Right ventricle myocardium superior (tissue), 1 donor: ENCODE measurements around the gene TUBG2. TPM values are rescaled to one million over a fixed set of nuclear protein-coding genes. Genes with fewer than 3 reads are reported as not detected.

Source experiments
- ATAC-seq: fragments of 200-7000 bp; cut with Tn5 transposase; one replicate; pipeline ENCODE4 v1.9.1; 2020; ENCODE audit warnings: mild to moderate bottlenecking; ENCODE audit not compliant: poor library complexity
- DNase-seq: peaks from one replicate; pipeline ENCODE4 v3.0.0-alpha.2; 2020
- intact Hi-C: fragments of 100-400 bp; cut with DNase I; formaldehyde crosslinking; loops from one replicate; pipeline ENCODE4 v1.11.2; 2022
- total RNA-seq: library from RNA; stranded (reverse); fragmentation: NEBNext Ultra II Directional; extraction: Animal tissue kit (Norgen Biotek cat#: 25700); gene quantifications from one replicate; pipeline ENCODE4 v1.2.1, GENCODE V29; 2021
- donor health status: DM: no; HTN: yes; CAD: no; lungs with severe emphysema.

TUBG2 gene
- total RNA-seq, 1 donor from 2014 or later: 12.4 TPM

DNA sequence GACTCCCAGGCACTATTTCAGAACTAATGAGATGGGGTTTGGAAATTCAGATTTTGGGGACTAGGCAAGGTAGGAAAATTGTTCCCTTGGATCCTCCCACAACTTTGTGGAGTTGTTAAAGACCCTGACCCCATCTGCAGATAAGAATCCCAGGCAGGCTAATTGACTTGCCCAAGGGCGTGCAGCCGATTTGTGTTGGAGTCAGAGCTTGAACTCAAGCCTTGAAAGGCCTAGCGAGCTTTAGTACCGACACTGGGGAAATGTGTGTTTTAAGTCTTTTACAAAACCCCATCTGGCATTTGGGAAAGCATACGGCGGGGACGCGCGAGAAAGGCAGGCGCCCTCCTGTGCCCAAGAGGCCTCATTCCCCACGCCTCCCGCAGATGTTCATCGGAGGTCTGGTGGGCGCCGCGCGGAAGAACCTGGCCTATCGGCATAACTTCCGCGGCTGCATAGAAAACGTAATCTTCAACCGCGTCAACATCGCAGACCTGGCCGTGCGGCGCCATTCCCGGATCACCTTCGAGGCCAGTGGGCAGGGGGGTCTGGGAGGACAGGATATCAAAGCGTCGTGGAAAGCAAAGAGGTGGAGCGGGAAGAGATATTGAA lies 27.5 kb downstream of the TUBG2 start:
- ATAC-seq: no peak
- intact Hi-C loops: no loop called here
- DNase-seq: no peak

DNA sequence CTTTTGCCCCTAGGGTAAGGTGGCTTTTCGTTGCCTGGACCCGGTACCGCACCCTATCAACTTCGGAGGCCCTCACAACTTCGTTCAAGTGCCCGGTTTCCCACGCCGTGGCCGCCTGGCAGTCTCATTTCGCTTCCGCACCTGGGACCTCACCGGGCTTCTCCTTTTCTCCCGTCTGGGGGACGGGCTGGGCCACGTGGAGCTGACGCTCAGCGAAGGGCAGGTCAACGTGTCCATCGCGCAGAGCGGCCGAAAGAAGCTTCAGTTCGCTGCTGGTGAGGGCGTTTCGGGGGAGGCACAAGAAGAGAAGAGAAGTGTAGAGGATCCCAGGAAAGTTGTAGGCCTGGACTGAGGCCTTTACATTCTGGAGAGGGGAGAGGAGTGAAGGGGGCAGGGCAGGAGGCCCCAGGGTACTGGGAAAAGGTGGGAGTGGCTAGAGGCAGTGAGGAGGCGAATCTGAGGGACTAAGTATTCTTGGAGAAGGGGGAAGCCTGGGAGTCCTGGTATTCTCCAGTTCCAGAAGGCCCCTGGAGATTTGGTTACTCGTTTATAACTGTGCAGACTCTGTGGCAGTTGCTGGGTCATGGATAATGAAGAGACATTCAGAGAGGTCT lies 28.7 kb downstream of the TUBG2 start:
- DNase-seq (no peak), ATAC-seq (no peak)
- intact Hi-C loops: no loop called here

DNA sequence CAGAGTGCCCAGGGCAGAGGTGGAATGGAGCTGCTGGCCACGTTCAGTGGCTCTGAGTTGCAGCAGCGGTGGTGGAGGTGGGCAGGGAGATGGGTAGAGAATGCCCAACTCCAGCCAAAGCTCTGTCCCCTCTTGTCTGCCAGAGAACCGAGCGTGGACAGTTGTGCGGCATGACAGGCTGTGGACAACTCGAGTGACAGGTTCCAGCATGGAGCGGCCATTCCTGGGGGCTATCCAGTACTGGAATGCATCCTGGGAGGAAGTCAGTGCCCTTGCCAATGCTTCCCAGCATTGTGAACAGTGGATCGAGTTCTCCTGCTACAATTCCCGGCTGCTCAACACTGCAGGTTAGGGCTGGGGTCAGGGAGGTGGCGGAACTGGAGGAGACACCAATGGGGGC lies 31.5 kb downstream of the TUBG2 start:
- peak; percentile 82 for ATAC-seq
- intact Hi-C loops: no loop called here
- no peak for DNase-seq

DNA sequence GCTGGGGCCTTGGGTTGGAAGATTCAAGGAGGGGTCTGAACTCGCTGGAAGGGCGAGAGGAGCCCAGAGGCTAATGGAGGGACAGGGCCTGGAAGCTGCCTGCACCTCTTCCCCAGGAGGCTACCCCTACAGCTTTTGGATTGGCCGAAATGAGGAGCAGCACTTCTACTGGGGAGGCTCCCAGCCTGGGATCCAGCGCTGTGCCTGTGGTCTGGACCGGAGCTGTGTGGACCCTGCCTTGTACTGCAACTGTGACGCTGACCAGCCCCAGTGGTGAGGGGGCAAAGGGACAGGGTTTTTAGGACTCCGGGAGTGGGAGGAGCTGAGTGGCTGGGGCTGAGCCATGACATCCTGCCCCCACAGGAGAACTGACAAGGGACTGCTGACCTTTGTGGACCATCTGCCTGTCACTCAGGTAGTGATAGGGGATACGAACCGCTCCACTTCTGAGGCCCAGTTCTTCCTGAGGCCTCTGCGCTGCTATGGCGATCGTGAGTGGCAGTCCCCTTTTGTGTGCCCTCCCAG lies 32.0 kb downstream of the TUBG2 start:
- peak; percentile 2 for ATAC-seq
- intact Hi-C loops: no loop called here
- no peak for DNase-seq

DNA sequence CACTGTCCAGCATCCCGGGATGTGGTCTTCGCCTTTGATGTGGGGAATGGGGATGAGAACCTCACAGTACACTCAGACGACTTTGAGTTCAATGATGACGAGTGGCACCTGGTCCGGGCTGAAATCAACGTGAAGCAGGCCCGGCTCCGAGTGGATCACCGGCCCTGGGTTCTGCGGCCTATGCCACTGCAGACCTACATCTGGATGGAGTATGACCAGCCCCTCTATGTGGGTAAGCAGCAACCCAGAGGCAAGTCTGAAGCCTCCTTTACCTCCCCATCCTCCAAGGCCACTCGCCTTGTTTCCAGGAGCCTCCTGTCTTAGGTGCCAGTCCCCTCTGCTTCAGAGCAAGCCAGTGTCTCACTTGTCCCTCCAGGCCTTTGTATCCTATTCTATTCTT lies 33.4 kb downstream of the TUBG2 start:
- intact Hi-C loops: no loop called here
- DNase-seq (no peak), ATAC-seq (no peak)

DNA sequence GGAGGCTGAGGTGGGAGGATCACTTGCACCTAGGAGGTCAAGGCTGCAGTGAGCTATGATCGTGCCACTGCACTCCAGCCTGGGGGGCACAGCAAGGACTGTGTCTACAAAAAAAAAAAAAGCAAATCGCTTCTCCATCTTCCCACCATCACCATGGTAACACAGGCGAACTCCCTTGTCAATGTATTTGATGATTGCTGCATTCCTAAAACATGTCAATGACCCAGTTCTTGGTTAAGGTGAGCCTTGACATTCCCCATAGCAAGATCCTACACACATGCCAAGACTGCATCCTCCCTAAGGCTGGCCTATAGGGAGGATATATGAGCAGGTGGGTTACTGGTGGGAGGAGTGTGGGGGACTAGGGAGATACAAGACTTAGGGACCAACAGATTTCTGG lies 35.4 kb downstream of the TUBG2 start:
- ATAC-seq (no peak), DNase-seq (no peak)
- intact Hi-C loops: no loop called here

DNA sequence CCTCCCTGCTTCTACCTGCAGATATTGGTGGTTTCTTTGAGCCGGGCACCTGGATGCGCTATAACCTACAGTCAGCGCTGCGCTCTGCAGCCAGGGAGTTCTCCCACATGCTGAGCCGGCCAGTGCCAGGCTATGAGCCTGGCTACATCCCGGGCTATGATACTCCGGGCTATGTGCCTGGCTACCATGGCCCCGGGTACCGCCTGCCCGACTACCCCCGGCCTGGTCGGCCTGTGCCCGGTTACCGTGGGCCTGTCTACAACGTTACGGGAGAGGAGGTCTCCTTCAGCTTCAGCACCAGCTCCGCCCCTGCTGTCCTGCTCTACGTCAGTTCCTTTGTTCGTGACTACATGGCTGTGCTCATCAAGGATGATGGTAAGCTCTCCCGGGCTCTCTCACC lies 36.4 kb downstream of the TUBG2 start:
- intact Hi-C loops: no loop called here
- ATAC-seq: no peak
- no peak for DNase-seq

DNA sequence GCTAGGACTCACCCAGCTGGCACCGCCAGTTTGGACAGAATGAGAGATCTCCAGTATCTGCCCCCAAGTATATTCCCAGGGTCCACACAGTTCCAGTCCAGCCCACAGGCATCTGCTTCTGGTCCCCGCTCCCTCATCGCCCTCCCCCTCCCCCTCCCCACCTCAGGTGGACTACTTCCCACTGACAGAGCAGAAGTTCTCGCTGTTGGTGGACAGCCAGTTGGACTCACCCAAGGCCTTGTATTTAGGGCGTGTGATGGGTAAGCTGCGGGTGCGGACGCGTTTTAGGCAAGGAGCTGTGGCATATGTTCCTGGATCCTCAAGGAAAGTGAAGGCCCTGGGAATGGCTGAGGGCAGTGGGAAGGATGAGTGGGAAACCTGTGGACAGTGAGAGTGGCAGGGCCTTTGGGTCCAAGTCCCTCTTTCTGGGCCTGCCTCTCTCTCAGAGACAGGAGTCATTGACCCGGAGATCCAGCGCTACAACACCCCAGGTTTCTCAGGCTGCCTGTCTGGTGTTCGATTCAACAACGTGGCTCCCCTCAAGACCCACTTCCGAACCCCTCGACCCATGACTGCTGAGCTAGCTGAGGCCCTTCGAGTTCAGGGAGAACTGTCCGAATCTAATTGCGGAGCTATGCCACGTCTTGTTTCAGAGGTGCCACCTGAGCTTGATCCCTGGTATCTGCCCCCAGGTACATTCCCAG lies 38.2 kb downstream of the TUBG2 start:
- no peak for DNase-seq
- ATAC-seq: no peak
- intact Hi-C loops: no loop called here

DNA sequence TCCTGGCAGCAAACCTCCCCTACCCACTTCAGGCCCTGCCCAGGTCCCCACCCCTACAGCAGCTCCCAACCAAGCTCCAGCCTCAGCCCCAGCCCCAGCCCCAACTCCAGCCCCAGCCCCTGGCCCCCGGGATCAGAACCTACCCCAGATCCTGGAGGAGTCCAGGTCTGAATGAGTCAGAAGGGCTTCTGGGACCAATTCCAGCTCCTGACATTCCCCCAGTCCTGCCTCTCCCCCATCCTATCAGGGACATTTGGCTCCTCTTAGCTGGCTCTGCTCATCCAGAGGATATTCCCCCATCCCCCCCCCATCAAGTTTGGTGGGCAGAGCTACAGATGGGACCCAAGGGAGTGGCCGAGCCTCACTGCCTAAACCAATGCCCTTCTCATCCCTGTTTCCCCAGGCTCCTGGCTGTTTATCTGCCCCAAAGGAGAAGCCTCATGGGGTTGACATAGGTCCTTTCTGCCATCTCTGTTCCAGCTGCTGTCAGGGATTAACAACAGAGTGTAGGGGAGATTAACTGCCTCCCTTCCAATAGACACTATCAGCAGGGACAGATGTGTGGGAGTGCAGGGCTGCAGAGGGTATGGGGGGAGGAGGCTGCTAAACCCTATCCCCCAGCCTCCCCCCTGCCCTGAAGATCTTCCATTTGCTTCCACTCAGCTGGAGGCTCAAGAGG lies 39.8 kb downstream of the TUBG2 start:
- ATAC-seq (peak; percentile 77), DNase-seq (no peak)
- intact Hi-C loops: no loop called here

DNA sequence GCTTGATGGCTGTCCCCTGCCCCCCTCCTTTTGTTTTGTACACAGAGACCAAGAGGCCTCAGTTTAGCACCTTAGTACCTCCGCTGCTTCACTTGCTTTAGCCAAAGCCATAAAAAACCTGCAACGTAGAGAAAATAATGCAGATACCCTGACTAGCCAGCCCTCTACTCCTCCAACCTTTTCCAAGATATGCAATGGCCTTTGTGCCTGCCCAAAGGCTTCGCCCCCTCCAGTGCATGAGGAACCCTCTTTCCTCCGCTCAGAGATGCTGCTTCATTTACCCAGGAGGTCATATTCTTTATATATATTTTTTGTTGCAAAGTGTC lies 40.3 kb downstream of the TUBG2 start:
- DNase-seq (no peak), ATAC-seq (no peak)
- intact Hi-C loops: no loop called here

DNA sequence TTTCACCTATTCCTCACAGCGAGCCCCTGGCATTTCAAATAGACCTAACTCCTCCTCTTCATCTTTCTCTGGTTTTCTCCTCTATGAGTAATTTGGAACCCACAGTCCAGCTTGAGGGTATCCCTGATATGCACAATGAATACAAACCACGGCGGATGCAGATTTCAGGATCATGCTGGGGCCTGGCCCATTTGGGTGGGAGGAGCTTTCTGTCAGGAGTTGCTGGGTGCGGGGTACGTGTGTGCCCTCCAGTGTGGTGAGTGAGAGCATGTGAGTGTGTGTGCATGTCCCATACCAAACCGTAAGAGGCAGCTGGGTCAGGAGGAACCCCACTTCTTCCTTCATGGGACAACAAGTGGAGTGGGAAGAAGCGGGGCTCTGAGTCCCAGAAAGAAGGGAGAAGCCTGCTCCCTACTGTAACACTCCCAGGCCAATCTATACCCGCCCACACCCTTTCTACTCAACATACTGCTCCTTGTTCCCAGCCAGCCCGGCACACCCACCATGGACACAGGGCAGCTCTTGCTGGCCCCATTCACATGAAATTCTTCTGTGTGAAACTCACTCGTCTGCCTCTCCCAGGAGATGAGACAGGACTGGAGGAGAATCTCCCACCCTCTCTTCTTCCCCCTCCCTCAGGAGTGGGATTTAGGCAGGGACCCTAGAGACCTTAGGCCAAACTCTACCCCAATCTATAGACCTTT lies 41.7 kb downstream of the TUBG2 start:
- no peak for ATAC-seq
- DNase-seq: no peak
- intact Hi-C loops: loop anchor here (10.0 kb wide), 1 partner anchor 114 kb away; no protein-coding TSS in a partner anchor

DNA sequence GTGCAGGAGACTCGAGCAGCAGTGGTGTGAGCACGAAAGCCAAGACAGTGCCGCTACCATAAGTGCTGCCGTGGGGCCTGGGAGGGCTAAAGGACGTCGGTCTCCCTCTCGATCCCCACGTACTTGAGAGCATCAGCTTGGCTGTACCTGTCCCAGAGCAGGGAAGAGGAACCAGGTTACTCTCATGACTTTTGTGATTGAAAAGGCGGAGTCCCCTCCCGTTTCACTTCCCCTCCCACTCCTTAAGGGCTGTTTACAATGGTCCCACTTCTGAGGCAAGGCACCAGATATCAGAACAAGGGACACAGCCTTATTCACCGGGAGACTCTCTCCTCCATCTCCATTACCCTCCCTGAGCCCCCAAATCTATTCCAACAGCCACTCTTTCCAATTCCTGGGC lies 43.4 kb downstream of the TUBG2 start:
- DNase-seq (no peak), ATAC-seq (no peak)
- intact Hi-C loops: loop anchor here (10.0 kb wide), 1 partner anchor 112 kb away; no protein-coding TSS in a partner anchor

DNA sequence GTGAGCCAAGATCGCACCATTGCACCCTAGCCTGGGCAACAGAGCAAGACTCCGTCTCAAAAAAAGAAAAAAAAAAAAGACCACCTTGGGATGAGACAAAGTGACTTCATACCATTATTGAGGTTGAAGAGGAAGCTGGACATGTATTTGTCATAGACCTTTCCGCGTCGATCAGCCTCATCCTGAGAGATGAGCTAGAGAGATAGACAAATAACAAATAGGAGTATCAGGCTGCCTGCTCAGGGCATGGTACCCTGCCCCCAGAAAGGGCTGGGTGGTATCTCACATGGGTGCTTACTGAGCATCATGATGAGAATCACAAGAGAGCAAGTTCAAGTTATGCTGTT lies 45.4 kb downstream of the TUBG2 start:
- ATAC-seq (no peak), DNase-seq (no peak)
- intact Hi-C loops: loop anchor here (10.0 kb wide), 1 partner anchor 110 kb away; no protein-coding TSS in a partner anchor

DNA sequence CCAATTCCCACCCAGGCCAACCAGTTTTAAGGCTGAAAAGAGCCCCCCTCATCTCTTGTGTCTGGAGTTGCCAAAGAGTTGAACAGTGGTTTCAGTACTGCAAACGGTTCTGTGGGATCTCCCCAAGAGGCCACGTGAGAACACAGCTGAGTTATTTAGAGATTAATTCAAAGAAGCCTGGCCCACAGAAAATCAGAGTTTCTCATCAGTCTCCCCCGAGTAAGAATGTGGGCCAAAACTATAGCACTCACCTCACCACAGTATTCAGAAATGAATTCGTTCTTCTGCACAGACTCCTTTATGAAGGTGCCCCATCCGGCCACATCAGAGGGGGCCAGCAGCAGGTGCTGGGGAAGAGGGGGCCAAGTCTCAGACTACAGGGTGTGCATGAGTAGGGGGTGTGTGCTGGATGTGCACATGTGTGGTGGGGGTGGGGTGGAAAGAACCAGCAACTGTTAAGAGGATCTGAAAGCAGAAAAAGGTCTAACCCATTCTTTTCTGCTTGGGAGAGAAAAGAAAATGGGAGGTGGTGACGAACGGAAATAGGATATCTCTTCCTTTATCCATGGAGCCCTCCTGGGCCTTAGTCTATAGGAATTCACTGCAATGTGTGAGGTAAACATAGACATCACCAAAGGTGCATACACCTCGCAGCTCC lies 45.9 kb downstream of the TUBG2 start:
- intact Hi-C loops: loop anchor here (10.0 kb wide), 1 partner anchor 110 kb away; no protein-coding TSS in a partner anchor
- ATAC-seq (no peak), DNase-seq (no peak)

DNA sequence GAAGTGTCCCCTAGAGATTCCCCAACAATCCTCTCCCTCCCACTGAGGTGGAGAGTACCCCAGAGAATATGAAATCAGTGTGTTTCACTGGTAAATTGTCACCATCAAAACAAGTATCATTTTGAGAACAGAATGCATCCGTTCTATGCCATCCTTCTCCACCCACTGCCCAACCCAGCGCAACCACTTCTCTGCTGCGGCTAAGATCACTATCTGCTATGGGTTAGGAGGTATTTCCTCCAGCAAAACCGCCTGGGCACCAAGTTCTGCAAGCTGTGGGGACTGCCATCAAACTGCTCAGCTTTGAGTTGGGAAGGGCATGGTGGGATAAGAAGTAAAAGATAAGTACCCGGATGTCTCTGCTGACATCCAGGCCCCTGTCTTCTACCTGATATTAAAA lies 47.6 kb downstream of the TUBG2 start:
- intact Hi-C loops: loop anchor here (10.0 kb wide), 1 partner anchor 108 kb away; no protein-coding TSS in a partner anchor
- ATAC-seq: no peak
- no peak for DNase-seq

DNA sequence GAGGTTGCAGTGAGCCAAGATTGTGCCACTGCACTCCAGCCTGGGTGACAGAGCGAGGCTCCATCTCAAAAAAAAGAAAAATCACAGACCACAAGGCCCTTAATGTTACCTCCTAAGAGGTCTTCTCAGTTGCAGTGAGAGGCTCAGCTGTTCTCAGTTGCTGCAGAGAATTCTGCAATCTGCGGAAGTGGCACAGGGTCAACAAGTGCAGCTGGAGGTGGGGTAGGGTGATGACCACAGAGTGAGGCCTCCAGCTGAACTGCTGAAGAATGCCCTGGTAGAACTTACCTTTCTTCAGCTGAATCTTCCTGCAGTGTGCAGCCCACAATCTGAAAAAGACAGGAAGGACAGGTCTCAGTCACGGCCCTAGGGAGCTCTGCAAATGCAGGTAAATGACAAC lies 49.5 kb downstream of the TUBG2 start:
- intact Hi-C loops: loop anchor here (10.0 kb wide), 1 partner anchor 106 kb away; no protein-coding TSS in a partner anchor

DNA sequence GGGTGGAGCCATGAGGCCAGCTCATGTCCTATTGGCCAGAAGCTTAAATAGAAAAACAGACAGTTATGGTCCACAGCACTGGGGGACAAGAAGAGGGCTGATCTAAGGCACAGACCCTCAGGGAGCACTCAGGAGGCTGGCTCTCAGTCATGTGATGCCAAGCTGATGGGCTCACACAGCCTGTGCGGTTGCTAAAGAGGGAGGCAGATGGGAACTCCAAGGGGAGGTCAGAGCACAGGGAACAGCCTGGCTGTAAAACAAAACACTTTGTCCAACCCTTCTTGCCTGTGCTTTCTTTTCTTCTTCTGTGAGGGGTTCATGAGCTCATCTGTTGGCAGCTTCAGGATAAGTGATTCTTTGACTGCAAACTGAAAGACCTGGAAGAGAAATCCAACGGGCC lies 50.5 kb downstream of the TUBG2 start:
- intact Hi-C loops: loop anchor here (10.0 kb wide), 1 partner anchor 105 kb away; no protein-coding TSS in a partner anchor
- DNase-seq: no peak
- ATAC-seq: no peak

More for the DNA sequence above, 49.5 kb downstream of the TUBG2 start:
- ATAC-seq (no peak), DNase-seq (no peak)
